Stimulated activated CD4-positive, alpha-beta T cell treated with anti-CD3 and anti-CD28 coated beads, TNF-alpha, amount 100 ng/mL, for 4 hours (primary cell): ENCODE data around the gene NBEA.

Experiments
- DNase-seq, 3 experiments: peaks; one replicate each; pipeline ENCODE4 v3.0.0-alpha.2; 2020; ENCODE audit warnings: low read depth in 3 of 3

Gene NBEA

GRCh38 chr13:35279500-35279899, 337.4 kb downstream of the NBEA start:
- no peak for DNase-seq

- no peak for DNase-seq
Measured at GRCh38 chr13:35283856-35284255, 341.8 kb downstream of the NBEA start.

- DNase-seq: no peak
Measured at GRCh38 chr13:35285677-35286076, 343.6 kb downstream of the NBEA start.

DNA sequence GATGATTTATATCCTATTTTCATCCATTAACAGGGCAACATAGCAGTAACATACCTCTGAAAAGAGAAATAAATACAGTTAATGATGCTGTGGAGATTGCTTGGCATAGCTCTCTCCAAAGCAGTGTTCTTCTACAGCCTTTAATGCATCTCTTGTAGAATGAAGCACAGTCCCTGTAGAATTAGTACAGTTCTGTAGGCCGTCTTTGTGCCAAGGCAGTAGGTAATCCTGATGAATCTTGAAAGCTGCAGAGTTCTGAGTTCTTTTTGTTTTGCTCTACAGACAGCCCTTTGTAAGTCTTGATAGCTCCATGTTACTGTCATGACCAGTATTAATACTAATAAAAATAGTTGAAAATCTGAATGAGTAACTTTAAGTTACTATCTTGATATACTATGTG, 350.3 kb downstream of the NBEA start:
- DNase-seq: no peak

GRCh38 chr13:35293579-35294226, 351.6 kb downstream of the NBEA start:
- no peak for DNase-seq

- DNase-seq: no peak
Measured at GRCh38 chr13:35309706-35310105, 367.6 kb downstream of the NBEA start.

DNA sequence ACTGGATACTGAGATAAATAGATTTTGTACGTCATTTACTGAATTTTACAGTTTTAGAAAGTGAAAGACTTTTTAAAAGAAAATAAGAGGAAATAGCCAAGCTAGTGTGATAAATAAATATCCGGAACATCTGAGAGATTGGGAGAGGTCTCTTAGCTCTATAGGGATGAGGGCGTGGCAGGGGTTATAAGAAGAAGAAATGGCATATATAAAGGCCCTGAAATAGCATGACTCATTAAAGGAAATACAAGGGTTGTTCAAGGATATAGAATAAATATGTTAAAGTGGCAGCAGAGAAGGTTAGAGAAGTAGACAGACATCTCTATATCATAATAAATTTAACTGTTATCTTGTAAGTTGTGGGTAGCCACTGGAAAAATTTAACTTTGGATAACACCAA, 390.1 kb downstream of the NBEA start:
- DNase-seq: no peak

GRCh38 chr13:35333157-35333556, 391.1 kb downstream of the NBEA start:
- no peak for DNase-seq

GRCh38 chr13:35342440-35342839, 400.4 kb downstream of the NBEA start:
- DNase-seq: no peak

GRCh38 chr13:35343417-35343816, 401.3 kb downstream of the NBEA start:
- DNase-seq: no peak

- no peak for DNase-seq
Measured at GRCh38 chr13:35345992-35346391, 403.9 kb downstream of the NBEA start.

- DNase-seq: no peak
Measured at GRCh38 chr13:35346494-35346893, 404.4 kb downstream of the NBEA start.

DNA sequence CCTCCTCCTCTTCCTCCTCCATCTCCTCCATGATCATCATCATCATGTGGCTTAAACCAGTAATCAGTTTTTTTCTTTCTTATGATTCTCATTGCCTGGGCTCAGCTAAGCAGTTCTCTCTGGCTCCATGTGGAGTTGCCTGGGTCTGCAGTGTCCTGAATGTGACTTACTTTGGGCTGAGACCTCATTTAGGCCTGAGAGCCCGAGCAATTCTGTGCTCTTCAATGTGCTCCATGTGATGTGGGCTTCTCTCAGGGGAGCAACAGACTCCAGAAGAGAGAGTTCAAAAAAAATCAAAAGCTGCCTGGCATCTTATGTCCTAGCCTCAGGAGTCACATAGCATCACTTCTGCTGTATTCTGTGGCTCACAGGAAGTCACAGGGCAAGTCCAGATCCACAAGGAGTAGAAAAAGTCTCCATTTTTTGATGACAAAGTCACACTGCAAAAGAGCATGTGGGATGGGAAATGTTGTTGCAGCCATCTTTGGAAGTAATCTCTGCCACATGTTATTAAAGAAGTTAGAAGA, 405.7 kb downstream of the NBEA start:
- DNase-seq: no peak

DNA sequence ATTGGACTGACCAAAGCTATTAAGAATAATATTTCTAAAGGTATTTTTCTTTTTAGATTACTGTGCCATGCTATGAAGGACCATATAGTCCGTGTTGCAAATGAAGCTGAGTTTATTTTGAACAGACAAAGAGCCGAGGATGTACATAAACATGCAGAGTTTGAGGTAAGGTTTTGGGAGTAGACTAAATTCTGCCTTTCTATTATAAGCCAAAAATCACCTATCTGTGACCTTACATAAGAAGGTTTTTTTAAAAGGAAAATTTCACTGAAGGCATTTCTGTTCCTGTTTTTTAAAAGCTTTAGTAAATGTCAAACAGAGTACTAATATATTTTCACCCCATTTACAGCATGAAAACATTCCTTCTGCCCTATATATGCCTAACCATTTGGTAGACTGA, 407.0 kb downstream of the NBEA start:
- DNase-seq: no peak

DNA sequence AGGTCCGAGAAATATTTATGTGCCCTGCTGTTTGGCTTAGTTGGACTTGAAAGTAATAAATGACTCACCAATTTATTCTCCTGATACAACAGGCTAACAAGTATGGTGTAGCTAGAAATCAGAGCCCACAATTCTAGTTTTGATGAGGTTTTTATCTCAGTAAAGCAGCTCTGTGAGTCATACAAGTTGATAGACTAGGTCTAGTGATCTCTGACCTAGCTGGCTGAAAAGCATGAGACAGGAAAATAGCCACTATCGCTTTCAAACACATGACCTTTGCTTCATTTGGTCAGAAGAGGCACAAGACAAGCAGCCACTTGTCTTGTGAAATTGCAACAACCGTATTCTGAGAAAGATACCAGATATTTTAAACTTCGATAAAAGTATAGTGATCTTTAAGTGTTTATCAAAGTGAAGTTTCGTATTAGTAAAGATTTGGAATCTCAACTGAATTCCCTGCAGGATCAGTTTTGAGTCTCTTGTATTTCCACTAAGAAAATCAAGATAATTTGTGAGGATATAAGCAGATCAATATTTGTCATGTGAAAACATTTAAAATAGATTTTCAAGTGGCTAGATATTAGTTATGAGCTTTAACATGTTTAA, 407.7 kb downstream of the NBEA start:
- no peak for DNase-seq

DNA sequence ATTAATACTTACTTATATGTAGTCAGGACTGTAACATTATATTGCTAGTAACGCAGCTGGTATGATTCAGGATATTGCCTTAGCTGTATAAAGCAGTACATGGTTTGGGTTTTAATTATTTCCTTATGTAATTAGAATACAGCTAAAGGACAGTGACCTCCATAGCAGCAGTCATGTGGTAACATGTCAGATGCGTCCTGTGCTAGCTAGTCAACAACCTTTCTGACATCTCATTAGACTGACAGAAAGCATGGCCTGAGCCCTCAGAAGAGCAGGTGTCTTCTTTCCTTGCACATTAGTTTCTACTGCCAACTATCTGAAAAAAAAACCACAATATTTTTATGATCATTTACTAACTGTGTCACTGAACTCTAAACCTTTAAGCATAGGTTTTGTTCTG, 412.2 kb downstream of the NBEA start:
- no peak for DNase-seq

DNA sequence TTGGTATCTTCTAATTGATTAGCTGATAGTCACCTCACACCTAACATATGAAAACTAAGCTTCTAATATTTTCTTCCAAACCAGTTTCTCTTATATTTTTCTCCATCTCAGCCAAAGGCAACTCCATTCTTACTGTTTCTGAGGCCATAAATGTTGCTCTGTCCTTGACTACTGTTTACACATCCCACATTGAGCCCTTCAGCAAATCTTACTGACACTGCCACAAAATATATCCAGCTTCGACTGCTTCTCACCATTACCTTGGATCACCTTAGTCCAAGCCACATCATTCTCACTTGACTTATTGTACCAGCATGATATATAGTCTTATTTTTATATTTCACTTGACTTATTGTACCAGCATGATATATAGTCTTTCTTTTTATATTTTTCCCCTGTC, 412.8 kb downstream of the NBEA start:
- no peak for DNase-seq

DNA sequence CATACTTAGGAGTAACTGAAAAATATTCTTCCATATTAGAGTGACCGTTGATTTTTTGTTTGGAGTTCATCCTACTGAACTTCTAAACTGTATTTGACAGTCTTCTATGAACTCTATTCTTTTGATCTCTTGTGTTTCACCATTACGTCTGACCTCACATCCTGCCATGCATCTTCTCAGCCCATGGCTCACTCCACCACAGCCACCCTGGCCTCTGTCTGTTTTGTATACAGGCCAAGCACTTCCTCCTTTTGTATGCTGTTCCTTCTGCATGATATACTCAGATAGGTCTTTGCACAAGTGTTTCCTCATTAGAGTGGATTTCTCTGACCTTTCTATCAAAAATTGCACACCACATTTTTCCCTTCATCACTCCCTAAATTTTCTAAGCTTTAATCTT, 414.5 kb downstream of the NBEA start:
- no peak for DNase-seq

DNA sequence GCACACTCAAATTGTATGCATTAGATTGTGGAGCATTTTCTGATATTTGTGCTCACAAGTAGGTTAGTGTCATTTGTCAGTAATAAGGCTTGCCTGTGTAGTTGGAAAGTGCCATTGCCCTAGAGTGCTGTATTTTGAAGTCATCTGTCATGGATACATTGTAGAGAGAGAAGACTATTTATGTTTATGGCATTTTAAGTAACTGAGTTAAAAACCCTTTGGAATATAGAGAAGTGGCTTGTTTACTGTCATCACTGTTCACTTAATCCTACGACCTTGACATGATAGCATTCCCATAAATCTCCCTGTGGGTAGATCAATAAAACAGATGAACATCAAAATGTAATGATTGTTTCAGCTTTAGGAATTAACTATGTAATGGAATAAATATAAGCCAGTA, 423.8 kb downstream of the NBEA start:
- DNase-seq: no peak

DNA sequence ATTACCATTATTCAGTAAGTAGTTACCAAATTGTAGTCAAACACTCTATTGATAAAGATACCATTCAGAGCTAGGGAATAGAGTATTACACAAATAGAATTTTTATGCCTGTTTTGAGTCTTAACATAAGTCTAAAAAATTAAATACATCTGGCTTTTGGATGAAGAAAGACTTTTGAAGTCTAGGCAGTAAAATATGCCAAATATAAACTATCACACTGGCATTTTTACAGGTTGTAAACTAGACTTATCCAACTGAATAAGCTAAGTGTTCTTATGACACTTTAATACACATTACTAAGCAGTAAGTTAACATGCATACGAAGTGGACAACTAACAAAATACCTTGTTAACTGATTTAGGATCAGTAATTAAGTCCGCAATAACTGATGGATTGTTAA, 425.5 kb downstream of the NBEA start:
- no peak for DNase-seq

DNA sequence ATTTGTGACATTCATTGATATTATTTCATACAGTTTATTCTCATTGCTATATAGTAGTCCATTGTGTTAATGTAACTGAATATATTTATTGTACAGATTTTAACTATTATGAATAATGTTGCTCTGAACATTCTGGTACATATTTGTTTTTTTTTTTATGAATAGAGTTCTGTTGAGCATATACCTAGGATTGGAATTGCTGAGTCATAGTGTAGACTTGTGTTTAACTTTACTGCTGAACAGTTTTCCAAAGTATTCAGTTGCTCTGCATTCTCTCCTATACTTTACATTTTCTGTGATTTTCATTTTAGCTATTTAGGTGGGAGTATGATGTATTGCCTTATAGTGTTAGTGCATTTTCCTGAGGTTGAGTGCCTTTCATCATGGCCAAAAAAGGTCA, 436.9 kb downstream of the NBEA start:
- DNase-seq: no peak

DNA sequence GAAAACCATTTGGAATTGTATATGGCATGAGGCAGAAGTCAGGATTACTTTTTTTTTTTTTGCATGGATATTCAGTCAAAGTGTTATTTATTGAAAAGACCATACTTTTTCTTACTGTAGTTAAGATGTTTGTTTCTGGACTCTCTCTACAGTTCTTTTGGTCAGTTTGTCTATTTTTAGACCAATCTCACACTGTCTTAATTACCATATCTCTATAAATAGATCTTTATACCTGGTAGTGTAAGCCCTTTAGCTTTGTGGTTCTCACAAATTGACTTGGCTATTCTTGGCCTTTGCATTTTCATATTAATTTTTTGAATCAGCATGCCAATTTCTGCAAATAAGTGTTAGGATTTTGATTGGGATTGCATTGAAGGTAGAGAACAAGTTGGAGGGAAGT, 437.6 kb downstream of the NBEA start:
- no peak for DNase-seq

- DNase-seq: no peak
Measured at GRCh38 chr13:35387682-35388250, 445.7 kb downstream of the NBEA start.
